ENCODE results near the gene GON7.

GRCh38 chr14:93232159-93232558 is 25.3 kb upstream of the GON7 start:
- TF ChIP-seq CTCF (IDR thresholded peaks at IDR 0.05) (no peak), ZFX (IDR thresholded peaks at IDR 0.05; ENCODE audit: borderline replicate concordance) (no peak)

All from 22Rv1 (cell line).